Measurements from ENCODE around the gene ORC3.
"Not testable (repeated sequence)": the region's sequence is repeated elsewhere in the genome, so short reads cannot be mapped to it uniquely, and the experiment has no call there.

The ORC3 gene

DNA sequence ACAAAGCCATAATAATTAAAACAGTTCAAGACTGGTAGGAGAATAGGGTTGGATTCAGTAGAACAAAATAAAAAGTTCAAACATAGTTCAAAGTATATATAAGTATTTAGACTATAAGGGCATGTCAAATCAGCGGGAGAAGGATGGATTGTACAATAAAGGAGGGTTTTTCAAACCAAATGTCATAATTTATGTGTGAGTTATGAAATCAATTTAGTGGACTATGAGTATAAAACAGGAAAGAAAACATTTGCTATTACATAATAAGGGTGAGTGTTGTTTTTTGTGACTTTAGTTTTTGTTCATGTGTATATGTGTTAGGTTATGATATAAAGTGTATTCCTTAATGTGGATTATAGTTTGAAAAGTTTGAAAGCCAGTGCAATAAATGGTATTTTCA, 10.6 kb downstream of the ORC3 start:
- DNase-seq (ENCODE audit: low read depth), result no peak

- DNase-seq (ENCODE audit: low read depth), result no peak
Measured at GRCh38 chr6:87606199-87606598, 16.3 kb downstream of the ORC3 start.

- DNase-seq (ENCODE audit: low read depth), result no peak
Measured at GRCh38 chr6:87608802-87609201, 18.9 kb downstream of the ORC3 start.

DNA sequence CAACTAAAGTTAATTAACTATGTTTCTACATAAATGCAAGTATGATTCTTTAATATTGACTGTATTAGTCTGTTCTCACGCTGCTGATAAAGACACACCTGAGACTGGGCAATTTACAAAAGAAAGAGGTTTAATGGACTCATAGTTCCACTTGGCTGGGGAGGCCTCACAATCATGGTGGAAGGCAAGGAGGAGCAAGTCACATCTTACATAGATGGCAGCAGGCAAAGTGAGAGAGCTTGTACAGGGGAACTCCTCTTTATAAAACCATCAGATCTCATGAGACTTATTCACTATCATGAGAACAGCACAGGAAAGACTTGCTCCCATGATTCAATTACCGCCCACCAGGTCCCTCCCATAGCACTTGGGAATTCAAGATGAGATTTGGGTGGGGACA, 23.1 kb downstream of the ORC3 start:
- not testable (repeated sequence) for DNase-seq (ENCODE audit: low read depth)

DNA sequence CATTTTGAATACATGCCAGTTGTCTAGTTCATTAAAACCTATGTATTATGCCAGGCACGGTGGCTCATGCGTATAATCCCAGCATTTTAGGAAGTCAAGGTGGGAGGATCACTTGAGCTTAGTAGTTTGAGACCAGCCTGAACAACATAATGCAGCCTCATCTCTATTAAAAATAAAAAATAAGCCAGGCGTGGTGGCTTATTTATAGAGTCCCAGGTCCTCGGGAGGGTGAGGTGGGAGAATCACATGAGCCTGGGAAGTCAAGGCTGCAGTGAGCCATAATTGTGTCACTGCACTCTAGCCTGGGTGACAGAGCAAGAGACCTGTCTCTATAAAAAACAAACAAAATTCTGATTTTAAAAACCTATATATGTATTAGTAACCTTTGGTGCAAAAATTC, 27.5 kb downstream of the ORC3 start:
- no peak for DNase-seq (ENCODE audit: low read depth)

GRCh38 chr6:87618531-87618930, 28.6 kb downstream of the ORC3 start:
- no peak for DNase-seq (ENCODE audit: low read depth)

DNA sequence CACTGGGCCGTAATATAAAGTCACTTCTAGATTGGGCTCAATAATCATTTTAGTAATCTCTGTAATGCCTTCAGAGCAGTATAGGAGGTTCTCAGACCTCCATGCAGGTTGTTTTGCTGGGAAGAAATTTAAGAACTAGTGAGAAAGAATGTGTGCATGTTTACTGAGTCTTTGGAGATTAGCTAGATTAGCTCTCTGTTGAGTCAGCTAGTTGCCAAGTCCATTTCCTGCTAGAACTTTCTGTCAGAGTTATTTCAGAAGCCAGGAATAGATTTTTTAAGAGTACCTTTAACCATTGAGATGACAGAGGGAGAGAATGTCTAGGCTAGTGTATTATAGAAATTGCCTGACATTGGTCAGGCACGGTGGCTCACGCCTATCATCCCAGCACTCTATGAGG, 33.3 kb downstream of the ORC3 start:
- no peak for DNase-seq (ENCODE audit: low read depth)

- DNase-seq (ENCODE audit: low read depth), result no peak
Measured at GRCh38 chr6:87628424-87628823, 38.5 kb downstream of the ORC3 start.

DNA sequence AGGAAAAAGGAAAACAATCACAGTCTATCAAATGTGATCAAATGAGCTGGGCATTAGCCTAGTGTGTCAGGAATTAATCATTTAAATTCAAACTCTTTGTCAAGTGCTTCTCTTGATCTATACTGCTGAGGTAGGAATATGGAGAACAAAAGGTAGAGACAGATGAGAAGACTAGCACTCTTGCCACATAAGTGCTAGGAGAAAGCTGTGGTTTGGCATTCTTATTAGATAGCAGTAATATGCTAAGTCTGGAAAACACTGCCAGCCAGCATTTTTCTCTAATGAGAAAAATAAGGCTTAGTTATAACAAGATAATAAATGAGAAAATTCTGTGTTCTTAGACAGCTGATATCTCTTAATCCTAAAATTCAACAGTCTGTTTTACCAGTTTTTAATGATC, 38.9 kb downstream of the ORC3 start:
- DNase-seq (ENCODE audit: low read depth), result no peak

GRCh38 chr6:87630746-87631145, 40.8 kb downstream of the ORC3 start:
- DNase-seq (ENCODE audit: low read depth), result no peak

GRCh38 chr6:87633851-87634250, 43.9 kb downstream of the ORC3 start:
- no peak for DNase-seq (ENCODE audit: low read depth)

GRCh38 chr6:87636315-87636714, 46.4 kb downstream of the ORC3 start:
- DNase-seq (ENCODE audit: low read depth), result no peak

DNA sequence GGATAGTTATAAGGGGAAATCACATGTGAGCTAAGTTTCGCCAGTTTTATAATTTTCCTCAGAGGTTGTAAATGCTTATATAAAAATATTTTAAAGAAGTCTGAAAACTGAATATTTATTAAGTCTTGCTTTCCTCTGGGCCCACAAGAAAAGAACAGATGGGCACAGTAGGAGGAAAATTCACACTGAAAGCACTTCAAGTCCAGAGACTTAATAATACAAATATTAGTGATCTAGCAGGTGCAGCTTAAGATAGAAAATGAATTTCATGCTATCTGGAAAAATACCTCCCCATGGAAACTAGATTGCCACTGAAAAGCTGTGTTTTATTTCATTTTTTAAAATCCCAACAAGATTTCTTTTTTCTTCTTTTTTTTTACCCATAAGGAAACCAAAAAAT, 47.2 kb downstream of the ORC3 start:
- no peak for DNase-seq (ENCODE audit: low read depth)

- no peak for DNase-seq (ENCODE audit: low read depth)
Measured at GRCh38 chr6:87639373-87639772, 49.4 kb downstream of the ORC3 start.

DNA sequence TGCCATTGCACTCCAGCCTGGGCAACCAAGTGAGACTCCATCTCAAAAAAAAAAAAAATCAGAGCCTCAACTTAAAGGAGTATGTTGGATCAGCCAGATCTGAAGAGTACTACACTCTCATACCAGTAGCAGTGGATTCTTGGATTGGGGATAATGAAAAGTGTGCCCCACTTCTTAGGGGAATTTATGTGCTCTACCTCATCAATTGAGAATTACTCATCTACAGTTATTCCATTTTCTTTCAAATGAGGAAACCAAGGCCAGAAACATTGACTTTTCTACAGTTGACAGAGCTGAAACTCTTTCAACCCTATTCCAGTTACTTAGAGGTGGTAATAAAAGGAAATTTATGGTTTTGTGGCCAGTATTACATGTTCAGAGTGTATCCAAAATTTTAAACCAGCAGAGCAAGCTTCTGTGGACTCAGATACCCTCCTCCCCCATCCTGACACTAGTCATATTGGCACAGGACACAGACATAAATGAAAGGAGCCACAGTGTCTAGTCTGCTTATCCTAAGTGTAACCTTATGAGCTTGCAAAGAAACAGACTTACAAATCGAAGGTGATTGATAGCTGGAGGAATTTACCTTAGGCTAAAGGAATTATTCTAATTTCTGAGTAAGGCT, 51.2 kb downstream of the ORC3 start:
- DNase-seq (ENCODE audit: low read depth), result no peak

- DNase-seq (ENCODE audit: low read depth), result no peak
Measured at GRCh38 chr6:87645080-87645479, 55.1 kb downstream of the ORC3 start.

GRCh38 chr6:87653074-87653962, 63.4 kb downstream of the ORC3 start:
- DNase-seq (ENCODE audit: low read depth), result no peak

DNA sequence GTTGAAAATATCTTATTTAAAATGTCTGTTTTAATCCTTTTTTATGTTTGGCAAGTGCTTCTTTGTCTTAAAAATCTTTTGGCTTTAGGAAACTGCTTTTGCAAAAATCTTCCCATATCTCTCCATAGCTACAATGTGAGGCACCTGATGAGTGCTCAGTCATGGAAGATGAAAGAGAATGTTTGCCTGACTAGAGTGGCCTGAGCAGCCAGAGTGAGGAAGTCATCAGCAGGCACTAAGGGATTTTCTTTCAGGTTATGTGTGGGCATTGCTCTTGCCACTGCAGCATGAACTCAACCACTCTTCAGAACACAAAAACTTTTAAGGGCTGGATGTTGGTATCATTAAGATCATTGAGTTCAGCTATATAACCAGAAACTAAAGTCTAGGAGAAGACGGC, 64.2 kb downstream of the ORC3 start:
- no peak for DNase-seq (ENCODE audit: low read depth)

- no peak for DNase-seq (ENCODE audit: low read depth)
Measured at GRCh38 chr6:87654875-87655454, 65.0 kb downstream of the ORC3 start.

- no peak for DNase-seq (ENCODE audit: low read depth)
Measured at GRCh38 chr6:87655824-87656223, 65.9 kb downstream of the ORC3 start.

GRCh38 chr6:87656857-87657256, 66.9 kb downstream of the ORC3 start:
- DNase-seq (ENCODE audit: low read depth), result no peak

DNA sequence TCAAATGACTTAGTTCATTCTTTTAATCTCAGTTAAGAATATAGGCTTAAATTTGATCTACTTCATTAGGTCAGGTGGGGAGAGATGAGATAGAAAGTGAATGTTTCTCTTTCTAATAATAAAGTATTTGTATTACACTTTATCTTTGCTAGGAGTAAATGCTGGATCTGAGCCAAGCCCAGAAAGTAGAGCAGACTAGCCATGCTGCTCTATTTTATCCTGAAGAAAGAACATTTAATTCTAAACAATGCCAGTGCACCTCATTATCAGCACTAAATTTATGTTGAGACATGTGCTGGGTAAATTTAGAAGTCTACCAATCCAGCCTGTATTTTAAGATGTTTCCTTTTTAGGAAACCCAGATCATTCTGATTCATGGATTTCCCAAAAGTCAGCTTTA, 68.6 kb downstream of the ORC3 start:
- no peak for DNase-seq (ENCODE audit: low read depth)

GRCh38 chr6:87660226-87660911, 70.4 kb downstream of the ORC3 start:
- DNase-seq (ENCODE audit: low read depth), result no peak
